HUDEP-2 (cell line): ENCODE data around the gene NR2F6.

Source experiments
- DNase-seq, 76 experiments: peaks; one replicate each; lab custom pipeline; 2025; ENCODE audit not compliant: unreplicated experiment in 76 of 76; lab: John Stamatoyannopoulos, UW

NR2F6 gene

DNA sequence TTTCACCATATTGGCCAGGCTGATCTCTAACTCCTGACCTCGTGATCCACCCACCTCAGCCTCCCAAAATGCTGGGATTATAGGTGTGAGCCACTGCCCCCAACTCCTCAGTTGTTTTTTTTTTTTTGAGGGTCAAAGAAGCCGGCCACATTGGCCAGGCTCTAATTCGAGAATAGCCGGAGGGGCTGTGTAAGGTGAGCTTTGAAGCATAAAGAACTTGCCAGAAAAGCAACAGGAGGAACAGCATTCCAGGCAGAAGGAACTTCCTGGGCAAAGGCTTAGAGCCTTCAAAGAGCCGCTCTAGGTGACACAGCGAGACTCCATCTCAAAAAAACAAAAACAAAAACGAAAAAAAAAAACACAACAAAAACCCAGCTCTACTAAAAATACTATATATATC lies 20.3 kb upstream of the NR2F6 start:
- no peak for DNase-seq

DNA sequence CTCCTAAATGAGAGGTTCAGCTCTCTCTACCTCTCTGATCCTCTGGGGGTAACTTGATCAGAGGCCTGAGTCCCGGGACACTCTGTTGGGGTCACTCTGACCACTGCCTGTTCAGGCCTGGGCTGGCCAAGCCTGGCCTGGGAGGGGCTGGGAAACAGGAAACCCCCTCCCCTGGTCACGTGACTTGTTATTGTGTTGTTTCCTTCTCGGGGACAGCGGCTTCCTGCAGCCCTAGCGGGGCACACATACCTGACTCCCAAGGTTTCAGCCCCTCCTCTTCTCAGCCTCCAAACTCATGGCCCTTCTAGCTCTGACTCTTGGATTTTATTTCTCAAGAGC lies 18.9 kb upstream of the NR2F6 start, which contains the start of gene USHBP1:
USHBP1 (minus strand) TSS at position 105 of the 339 bp plus-strand sequence. CDS start 446 bp downstream, outside the sequence.
- no peak for DNase-seq

DNA sequence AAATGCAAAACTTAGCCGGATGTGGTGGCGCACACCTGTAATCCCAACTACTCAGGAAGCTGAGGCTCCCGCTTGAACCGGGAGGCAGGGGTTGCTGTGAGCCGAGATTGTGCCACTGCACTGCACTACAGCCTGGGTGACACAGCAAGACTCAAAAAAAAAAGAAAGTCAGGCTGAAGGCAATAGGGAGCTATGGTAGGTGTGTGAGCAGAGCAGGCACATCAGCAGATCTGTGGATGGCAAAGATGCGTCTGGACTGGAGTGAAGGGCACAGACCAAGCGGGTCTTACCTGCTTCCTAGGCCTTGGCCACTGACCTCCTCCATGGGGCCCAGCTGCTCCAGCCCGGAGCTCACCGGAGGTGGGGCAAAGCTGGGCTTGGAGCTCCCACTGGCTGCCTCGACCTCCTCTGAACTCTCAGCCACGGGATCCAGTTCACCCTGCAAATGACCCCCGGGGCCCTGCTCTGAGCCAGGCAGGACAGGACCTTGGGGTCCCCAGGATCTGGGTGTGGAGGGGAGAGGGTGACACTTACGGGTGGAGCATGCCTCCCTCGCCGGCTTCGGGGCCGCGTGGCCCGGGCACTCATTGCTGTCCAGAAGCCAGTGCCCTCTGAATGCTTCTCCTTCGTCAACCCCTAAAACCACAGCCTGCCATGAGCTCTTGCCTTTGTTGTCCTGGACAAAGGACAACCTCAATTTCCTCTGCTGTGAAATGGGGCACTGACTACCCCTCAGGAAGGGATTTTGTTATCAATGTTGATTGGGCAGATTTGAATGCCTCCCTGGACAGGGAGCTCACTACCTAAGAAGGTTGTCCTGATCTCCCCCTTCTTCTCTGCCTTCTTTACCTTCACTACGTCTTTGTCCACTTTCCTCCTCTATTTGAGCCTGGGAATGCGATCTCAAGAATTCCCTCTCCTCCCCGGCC lies 18.3 kb upstream of the NR2F6 start:
- no peak for DNase-seq

DNA sequence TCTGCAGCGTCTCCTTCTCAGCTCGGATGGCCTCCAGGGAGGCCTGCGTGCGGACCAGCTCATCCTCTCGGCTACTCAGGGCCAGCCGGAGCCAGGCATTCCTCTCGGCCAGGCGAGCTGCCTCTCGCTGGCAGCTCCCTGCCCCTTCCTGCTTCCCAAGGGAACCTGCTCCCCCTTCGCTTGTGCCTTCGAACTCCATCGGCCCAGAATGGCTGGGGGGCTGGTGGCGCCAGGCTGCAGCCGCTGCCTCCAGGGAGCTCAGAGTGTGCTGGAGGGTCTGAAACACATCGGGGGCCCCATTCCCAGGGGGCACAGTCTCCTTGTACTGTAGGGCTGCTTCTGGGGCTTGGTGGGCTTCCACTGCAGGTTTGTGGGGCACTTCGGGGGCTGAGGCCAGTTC lies 16.8 kb upstream of the NR2F6 start:
- DNase-seq: no peak

DNA sequence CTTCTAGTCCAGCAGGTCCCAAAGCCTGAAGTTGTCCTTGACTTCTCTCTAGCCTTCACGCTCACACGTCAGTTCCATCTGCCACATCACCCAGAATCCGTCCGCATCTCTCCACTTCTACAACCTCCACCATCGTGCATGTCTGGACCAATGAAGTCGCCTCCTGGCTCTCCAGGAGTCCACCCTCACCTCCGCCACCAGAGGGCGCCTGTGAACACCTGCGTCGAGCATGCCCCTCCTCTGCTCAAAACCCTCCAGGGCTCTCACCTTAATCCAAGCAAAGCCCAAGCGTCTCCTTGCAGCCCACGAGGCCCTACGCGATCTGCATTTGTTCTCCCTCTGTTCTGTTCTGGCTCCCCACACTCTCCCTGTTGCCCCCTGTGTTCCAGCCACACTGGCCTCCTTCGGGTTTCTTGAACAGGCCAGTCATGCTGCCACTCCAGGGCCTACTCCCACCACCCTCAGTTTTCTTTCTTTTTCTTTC lies 15.2 kb upstream of the NR2F6 start:
- DNase-seq: peak in 75 of 76 experiments; percentile 45 to 94 (median 87)

DNA sequence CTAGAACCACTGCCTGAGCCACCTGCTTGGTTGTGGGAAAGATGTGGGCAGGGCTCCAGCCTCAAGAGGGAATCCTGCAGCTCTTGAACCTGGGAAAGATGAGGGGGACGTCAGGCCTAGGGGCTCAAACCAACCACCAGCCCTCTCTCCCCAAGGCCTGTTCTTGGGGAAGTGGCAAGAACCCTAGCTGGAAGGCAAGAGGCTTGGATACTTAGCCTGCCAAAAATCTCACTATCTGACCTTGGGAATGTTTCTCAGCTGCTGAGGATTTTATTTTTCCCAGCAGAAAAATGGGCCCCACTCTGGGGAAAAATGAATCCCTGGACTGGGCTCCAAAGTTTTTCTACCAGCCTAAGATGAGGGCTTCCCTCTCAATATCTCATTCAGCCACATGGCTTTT lies 14.2 kb upstream of the NR2F6 start:
- DNase-seq: no peak

DNA sequence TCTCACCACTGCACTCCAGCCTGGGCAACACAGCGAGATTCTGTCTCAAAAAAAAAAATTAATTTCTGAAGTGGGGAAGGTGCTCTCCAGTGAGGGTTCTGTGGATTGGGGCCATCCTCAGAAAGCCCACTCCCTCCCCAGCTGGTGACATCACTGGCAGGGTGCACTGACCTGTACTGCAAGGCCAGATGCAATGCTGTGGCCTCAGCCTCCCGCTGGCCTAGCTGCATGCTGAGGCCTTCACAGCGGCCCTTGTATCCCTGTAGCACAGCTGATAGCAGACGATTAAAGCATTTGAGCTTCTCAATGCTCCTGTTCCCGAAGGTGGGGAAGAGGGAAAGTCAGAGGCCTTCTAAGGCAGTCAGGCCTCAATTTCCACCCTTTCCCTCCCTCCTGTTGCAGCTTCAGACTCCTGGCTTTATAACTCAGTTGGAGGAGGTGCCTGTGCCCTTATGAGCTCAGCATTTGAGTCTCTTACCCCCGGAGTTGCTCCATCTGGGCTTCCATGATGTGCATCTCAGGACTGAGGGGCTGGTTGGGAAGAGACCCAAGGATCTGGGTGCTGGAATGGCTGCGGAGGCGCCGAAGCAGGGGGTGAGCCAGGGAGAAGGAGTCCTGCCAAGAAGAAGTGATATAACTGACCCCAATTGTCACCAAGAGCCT lies 13.5 kb upstream of the NR2F6 start:
- no peak for DNase-seq

DNA sequence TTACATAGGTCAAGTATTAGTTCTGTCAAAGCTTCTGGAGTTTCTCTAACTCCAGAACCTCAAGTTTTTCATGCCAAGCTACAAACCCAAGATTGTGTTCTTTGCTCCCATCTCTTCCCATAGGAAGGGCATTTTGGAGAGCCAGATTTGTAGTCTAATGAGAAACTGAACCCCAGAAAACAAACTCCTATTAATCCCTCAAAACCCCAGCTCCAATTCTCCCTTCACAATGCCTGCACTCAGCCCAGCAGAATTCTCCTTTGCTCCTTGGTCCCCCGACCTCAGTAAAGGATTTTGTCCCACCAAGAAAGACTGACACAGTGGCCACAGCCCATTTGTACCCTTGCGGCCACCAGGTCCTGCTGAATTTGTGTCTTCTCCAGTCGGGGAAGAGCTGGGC lies 10.4 kb upstream of the NR2F6 start:
- no peak for DNase-seq

DNA sequence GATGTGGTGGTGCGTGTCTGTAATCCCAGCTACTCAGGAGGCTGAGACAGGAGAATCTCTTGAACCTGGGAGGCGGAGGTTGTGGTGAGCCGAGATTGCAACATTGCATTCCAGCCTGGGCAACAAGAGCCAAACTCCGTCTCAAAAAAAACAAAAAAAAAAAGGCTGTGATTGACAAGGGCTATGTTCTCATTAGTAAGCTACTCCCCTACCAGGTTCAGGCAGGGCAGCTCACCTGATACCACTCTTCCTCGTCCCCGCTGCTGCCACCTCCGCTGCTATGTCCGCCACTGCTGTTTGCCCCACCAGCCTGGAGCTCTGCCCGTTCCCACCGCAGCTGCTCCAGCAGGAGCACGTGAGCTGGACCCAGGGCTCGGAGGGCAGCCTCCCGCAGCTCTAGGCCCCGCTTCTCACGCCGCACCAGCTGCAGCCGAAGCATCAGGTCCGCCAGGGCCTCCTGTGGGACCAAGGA lies 9.5 kb upstream of the NR2F6 start:
- DNase-seq: no peak

DNA sequence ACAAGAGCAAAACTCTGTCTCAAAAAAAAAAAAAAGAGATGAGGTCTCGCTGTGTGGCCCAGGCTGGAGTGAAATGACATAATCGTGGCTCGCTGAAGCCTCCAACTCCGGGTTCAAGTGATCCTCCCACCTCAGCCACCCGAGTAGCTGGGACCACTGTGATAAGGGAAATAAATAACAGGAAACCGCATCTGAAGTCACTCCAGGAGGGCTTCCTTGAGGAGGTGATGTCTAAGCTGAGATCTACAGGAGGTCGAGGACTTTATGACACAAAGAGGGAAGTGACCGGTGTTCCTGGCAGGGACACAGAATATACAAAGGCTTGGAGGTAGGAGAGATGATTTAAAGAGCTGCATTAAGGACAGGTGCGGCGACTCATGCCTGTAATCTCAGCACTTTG lies 8.9 kb upstream of the NR2F6 start:
- DNase-seq: no peak

DNA sequence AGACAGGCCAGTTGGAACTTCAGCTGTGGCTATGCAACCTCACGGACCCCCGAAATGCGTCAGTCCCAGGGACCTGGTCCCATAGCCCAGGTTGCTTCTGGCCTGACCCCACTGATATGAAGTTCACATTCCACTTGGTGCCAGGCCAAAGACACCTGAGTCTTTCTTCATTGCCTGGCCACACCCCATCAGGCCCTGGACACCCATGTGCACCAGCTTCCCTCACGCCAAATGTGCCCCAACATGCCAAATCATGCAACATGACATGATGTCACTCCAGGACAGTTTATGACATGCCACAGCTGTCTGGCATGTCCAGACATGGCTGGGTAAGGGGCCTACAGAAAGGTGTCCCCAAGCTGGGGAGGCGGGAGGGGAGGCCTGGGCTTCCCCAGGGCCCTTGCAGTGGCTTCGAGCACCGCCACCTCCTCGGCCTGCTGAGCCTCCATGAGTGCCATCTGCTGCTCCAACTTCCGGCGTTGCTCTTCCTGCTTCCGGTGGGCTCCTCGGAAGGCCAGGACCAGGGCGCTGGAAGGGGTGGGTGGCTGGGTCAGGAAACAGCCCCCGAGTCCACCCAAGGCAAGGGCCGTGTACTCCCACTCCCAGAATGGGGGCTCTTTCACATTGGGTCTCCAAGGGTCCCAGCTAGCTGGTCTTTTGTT lies 4.3 kb upstream of the NR2F6 start:
- DNase-seq: no peak

DNA sequence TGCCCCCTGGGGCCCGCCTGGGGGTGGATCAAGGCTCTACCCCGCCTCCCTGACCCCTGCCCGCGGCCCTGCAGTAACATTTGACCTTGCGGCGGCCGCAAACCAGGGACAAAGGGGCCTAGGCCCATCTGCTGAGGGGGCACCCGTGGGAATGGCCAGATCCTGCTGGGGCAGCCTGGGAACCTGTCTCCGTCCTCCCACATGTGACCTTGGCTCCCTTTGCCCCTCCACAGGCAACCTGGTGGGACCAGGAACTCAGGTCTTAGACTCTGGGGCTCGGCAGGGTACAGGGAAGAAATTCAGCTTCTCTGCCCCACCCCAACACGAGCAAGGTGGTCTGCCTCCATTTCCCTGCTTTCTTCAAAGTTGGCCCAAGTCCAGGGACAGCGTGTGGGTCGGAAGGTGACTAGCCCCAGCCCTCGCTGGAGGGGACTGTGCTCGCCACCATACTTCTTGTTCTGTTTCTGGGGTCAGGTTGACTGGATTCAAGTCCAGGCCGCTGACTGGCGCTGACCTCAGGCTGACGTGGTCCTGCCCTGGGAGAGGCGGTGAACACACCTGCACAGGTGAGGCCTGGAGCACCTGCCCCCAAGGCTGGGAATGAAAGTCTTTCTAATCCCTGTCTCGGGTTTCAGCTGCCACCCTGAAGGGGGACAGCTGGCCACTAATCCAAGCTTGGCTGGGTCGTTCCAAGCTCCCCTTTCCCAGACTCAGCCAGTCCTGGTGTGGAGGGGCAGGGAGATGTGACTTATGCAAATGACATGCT lies 2.5 kb upstream of the NR2F6 start:
- no peak for DNase-seq

DNA sequence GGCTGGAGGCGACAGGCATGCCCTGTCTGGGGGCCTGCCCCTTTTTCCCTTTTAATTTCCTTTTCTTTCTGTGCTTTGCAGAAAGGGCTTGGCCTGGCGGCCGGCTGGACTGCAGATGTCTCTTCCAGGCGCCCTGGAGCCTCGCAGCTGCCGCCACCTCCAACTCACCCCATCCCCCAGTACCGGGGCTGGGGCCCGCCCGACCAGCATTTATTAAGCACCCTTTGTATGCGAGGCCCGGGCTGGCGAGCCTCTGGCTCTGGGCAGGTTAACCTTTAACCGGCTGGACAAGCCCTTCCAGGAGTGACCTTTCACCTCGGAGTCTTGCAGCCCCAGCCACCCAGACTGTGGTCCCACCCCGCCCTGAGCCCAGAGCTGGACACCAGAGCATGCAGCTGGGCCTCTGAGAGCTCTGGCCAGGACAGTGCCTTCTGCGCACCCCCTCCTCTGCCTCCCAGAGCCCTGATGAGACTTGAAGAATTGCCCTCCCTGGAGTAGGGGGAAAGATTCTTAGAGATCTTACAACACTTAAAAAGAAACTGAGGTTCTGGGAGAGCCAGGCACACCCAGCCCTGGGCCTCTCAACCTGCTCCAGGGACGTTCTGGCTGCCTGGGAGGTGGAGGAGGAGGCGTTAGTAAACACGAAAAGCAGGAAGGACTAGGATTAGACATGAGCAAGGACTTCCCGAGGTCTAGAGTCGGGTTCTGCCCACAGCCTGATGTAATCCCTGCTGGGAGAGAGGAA lies 1.1 kb upstream of the NR2F6 start:
- peak in 1 of 76 experiments; percentile 41 for DNase-seq

DNA sequence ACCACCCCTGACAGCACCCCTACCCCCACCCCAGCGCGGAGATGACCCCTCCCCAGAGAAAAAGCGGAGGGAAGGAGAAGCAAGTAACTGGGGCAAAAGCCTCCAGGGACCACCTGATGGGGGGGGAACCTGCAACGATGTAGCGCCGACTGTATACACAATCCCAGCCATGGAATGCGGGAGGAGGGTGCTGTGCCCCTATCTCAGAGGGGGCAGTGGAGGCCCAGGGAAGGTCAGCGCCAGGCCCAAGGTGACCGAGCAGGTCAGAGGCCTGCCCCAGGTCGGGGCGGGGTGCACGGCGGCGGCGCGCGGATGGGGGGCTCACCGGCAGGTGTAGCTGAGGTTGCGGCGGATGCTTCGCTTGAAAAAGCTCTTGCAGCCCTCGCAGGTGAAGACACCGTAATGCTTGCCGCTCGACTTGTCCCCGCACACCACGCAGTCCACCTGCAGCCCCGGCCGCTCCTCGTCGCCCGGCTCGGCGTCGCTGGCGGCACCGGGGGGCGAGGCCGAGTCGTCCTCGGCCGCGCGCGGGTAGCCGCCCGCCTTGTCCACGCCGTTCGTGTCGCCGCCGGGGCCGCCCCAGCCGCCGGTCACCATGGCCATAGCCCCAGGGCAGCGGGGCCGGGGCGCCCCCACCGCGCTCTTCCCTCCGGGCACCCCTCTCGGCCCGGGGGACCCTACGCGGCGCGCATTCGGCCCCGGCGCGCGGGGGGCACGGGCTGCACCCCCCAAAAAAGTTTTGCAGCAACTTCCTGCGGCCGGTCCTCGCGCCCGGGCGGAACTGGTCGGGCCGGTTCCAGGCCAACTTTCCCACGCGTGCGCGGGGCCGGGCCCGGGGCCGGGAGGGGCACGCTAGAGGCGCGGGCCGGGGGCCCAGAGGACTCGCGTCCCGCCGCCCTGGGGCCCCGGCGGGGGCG lies 843 bp downstream of the NR2F6 start:
- no peak for DNase-seq

DNA sequence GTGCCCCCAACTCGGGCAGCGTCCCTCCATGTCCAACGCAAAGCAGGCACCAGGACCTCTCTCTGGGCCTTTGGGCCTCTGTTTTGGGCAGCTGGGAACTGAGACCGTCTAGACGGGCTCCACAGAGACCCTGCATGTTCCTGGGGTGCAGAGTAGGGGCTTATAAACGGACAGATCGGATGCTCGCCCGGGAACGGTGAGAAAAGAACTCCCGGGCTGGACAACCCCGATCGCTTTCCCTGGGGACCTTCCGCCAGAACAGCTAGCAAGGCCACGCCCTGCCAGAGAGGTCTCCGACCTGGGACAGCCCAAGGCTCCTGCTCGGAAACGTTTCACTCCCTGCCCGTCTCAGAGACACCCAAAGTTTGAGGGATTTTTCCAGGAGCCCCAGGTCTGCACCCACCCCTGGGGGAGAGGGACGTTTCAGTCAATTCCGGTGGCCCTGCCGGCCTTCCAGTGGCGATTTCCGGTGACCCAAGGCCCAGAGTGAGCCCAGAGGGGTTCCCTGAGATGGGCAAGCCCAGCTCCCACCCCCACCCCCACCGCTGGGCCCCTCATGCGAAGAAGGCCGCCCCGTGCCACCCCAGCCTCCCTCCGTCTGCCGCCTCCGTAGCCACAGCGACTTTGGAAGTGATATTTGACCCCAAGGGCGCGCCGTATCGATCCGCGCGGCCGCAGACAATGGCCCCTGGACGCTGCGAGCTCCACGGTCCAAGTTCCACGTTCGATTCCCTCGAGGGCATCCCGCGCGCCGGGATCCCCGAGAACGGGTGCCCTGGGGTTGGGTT lies 1.7 kb downstream of the NR2F6 start:
- DNase-seq: peak in 19 of 76 experiments; percentile 6 to 55 (median 31)

DNA sequence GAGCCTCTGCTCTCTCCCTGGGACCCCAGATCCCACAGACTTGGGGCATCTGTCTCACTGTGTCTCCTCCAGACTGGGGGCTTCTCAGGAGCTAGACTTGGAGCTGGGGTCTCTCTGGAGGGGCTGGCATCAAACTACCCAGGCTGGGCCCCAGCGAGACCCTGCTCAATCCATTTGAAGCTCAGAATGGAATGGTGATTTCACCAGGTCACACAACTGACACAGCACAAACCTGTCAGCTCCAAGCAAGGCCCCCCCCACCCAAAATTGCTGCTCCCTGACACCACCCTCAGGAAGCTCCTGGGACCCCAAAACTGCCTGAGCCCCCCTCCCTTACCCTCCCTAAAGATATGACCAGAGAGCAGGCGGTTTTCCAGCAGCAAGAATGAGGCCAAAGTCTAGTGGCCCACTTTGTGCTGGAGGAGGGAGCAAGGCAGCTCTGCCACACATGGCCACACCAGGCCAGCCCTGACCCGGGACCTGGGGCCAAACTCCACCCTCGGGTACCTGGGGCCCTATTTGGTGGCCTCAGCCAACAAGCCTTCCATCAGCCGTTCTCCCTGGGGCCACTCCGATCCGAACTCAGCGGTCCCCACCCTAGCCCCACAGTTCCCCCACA lies 2.4 kb downstream of the NR2F6 start:
- peak in 1 of 76 experiments; percentile 25 for DNase-seq

DNA sequence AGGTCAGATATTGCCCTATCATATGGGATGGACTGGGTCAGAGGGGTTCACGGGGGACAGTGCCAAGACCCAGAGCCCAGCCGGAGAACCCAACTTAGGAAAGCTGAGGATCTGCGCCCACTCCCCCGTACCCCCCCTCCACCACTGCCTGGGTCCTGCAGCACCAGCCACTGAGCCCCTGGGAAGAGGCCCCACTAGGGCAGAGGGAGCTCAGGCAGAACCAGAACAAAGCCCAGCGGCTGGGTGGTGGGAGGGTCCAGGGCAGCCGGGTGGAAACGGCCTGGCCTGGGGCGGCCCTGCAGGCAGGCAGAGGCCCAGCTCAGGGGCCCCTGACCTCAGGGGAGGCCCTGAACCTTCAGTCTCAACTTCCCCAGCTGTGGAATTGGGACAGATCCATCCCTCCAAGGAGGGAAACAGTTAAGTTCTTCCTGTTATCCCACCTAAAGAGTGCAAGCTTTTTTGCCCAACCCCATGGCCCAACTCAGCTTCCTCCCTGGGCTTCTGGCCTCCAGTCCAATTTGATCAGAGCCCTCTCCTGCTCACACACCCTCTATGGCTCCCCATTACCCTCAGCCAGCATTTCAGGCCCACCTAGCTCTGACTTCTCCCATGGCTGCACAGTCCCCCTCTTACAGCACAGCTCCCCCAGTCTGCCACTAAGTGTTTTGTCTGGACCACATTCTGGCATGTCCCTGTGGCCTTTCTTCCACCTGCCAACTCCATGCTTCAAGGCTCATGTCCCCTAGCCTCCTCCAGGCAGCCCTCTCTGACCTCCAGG lies 3.1 kb downstream of the NR2F6 start:
- DNase-seq: no peak
